SK-N-SH treated with all-trans-retinoic acid at 6 μM for 48 hours (cell line): Measurements from ENCODE around the gene SOCS4.
"Not testable (repeated sequence)": the region's sequence is repeated elsewhere in the genome, so short reads cannot be mapped to it uniquely, and the experiment has no call there.

ENCODE experiments used
- ATAC-seq: fragments of 200-7000 bp; cut with Tn5 transposase; 3 replicates; pipeline ENCODE4 v1.9.1; 2020; ENCODE audit warnings: mild to moderate bottlenecking, moderate library complexity
- BACH2 ChIP-seq: fragments of 250-450 bp; sonication (Bioruptor Pico); IDR thresholded peaks from 2 replicates; pipeline ENCODE4 v1.9.0; 2021; ENCODE audit warnings: mild to moderate bottlenecking, borderline replicate concordance
- CSRNP3 ChIP-seq: fragments of 250-450 bp; sonication (Bioruptor Pico); IDR thresholded peaks from 2 replicates; pipeline ENCODE4 v1.5.1; 2021; ENCODE audit warnings: mild to moderate bottlenecking, moderate library complexity
- GLIS3 ChIP-seq: fragments of 250-450 bp; sonication (Bioruptor Pico); IDR thresholded peaks from 2 replicates; pipeline ENCODE4 v1.5.0; 2020; ENCODE audit warnings: mild to moderate bottlenecking, moderate library complexity
- PPARA ChIP-seq: fragments of 250-450 bp; sonication (Bioruptor Pico); IDR thresholded peaks from 2 replicates; pipeline ENCODE4 v1.5.0; 2020; ENCODE audit warnings: mild to moderate bottlenecking, borderline replicate concordance
- RARB ChIP-seq: fragments of 250-450 bp; sonication (Bioruptor Pico); IDR thresholded peaks from 2 replicates; pipeline ENCODE4 v1.8.0; 2021; ENCODE audit warnings: mild to moderate bottlenecking, moderate library complexity
- SNAI2 ChIP-seq: fragments of 250-450 bp; sonication (Bioruptor Pico); IDR thresholded peaks from 2 replicates; pipeline ENCODE4 v1.5.0; 2020; ENCODE audit warnings: mild to moderate bottlenecking, moderate library complexity
- TCF4 ChIP-seq: fragments of 250-450 bp; sonication (Bioruptor Pico); IDR thresholded peaks from 2 replicates; pipeline ENCODE4 v1.8.0; 2021; ENCODE audit warnings: mild to moderate bottlenecking, moderate library complexity, borderline replicate concordance
- TOX ChIP-seq: fragments of 250-450 bp; sonication (Bioruptor Pico); IDR thresholded peaks from 2 replicates; pipeline ENCODE4 v1.8.0; 2021; ENCODE audit warnings: mild to moderate bottlenecking, moderate library complexity, borderline replicate concordance
- ZC3H10 ChIP-seq: fragments of 250-450 bp; sonication (Bioruptor Pico); IDR thresholded peaks from 2 replicates; pipeline ENCODE4 v1.5.1; 2021; ENCODE audit warnings: mild to moderate bottlenecking, moderate library complexity
- ZFP3 ChIP-seq: fragments of 250-450 bp; sonication (Bioruptor Pico); IDR thresholded peaks from 2 replicates; pipeline ENCODE4 v1.5.0; 2020; ENCODE audit warnings: mild to moderate bottlenecking, moderate library complexity
- ZNF565 ChIP-seq: fragments of 450-650 bp; formaldehyde crosslinking; conservative IDR thresholded peaks from 2 replicates; pipeline ENCODE4 v1.5.0; 2020; ENCODE audit warnings: low read depth, mild to moderate bottlenecking, moderate library complexity
- ZNF70 ChIP-seq: fragments of 450-650 bp; formaldehyde crosslinking; IDR thresholded peaks from 2 replicates; pipeline ENCODE4 v1.5.0; 2020; ENCODE audit warnings: mild to moderate bottlenecking, moderate library complexity
- TF ChIP-seq, protein P1 (sequence below): fragments of 250-450 bp; sonication (Bioruptor Pico); IDR thresholded peaks from 2 replicates; pipeline ENCODE4 v1.5.0; 2020; ENCODE audit warnings: mild to moderate bottlenecking, moderate library complexity
- TF ChIP-seq, protein P2 (sequence below): fragments of 250-450 bp; sonication (Bioruptor Pico); IDR thresholded peaks from 2 replicates; pipeline ENCODE4 v1.5.1; 2020; ENCODE audit warnings: low read depth, mild to moderate bottlenecking, moderate library complexity

The SOCS4 gene

GRCh38 chr14:55077170-55078151 is 50.4 kb downstream of the SOCS4 start:
- no peak for TF ChIP-seq ZC3H10 (CRISPR knock-in tag)
- TF ChIP-seq, protein P1, sequence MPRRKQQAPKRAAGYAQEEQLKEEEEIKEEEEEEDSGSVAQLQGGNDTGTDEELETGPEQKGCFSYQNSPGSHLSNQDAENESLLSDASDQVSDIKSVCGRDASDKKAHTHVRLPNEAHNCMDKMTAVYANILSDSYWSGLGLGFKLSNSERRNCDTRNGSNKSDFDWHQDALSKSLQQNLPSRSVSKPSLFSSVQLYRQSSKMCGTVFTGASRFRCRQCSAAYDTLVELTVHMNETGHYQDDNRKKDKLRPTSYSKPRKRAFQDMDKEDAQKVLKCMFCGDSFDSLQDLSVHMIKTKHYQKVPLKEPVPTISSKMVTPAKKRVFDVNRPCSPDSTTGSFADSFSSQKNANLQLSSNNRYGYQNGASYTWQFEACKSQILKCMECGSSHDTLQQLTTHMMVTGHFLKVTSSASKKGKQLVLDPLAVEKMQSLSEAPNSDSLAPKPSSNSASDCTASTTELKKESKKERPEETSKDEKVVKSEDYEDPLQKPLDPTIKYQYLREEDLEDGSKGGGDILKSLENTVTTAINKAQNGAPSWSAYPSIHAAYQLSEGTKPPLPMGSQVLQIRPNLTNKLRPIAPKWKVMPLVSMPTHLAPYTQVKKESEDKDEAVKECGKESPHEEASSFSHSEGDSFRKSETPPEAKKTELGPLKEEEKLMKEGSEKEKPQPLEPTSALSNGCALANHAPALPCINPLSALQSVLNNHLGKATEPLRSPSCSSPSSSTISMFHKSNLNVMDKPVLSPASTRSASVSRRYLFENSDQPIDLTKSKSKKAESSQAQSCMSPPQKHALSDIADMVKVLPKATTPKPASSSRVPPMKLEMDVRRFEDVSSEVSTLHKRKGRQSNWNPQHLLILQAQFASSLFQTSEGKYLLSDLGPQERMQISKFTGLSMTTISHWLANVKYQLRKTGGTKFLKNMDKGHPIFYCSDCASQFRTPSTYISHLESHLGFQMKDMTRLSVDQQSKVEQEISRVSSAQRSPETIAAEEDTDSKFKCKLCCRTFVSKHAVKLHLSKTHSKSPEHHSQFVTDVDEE (CRISPR knock-in tag): no peak
- TF ChIP-seq TOX (CRISPR knock-in tag): no peak
- no peak for TF ChIP-seq BACH2
- TF ChIP-seq ZNF70 (CRISPR knock-in tag): no peak
- TF ChIP-seq GLIS3 (CRISPR knock-in tag): no peak
- TF ChIP-seq, protein P2, sequence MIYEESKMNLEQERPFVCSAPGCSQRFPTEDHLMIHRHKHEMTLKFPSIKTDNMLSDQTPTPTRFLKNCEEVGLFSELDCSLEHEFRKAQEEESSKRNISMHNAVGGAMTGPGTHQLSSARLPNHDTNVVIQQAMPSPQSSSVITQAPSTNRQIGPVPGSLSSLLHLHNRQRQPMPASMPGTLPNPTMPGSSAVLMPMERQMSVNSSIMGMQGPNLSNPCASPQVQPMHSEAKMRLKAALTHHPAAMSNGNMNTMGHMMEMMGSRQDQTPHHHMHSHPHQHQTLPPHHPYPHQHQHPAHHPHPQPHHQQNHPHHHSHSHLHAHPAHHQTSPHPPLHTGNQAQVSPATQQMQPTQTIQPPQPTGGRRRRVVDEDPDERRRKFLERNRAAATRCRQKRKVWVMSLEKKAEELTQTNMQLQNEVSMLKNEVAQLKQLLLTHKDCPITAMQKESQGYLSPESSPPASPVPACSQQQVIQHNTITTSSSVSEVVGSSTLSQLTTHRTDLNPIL (CRISPR knock-in tag): no peak
- no peak for TF ChIP-seq PPARA
- no peak for TF ChIP-seq ZNF565
- TF ChIP-seq SNAI2: no peak
- no peak for TF ChIP-seq ZFP3 (CRISPR knock-in tag)
- no peak for TF ChIP-seq TCF4 (CRISPR knock-in tag)
- TF ChIP-seq CSRNP3 (CRISPR knock-in tag): no peak
- 0 out of 3 replicates have a peak, but pooled peaks have one; percentile 6 for ATAC-seq

- not testable (repeated sequence) for ATAC-seq
Observed at GRCh38 chr14:55079961-55080360, 52.9 kb downstream of the SOCS4 start.

- no peak for TF ChIP-seq SNAI2
- ATAC-seq: no peak
Observed at GRCh38 chr14:55084401-55085059, 57.5 kb downstream of the SOCS4 start.

GRCh38 chr14:55085060-55085660 is 58.1 kb downstream of the SOCS4 start:
- no peak for ATAC-seq
- no peak for TF ChIP-seq TCF4 (CRISPR knock-in tag)
- TF ChIP-seq, protein P1 (CRISPR knock-in tag): no peak

DNA sequence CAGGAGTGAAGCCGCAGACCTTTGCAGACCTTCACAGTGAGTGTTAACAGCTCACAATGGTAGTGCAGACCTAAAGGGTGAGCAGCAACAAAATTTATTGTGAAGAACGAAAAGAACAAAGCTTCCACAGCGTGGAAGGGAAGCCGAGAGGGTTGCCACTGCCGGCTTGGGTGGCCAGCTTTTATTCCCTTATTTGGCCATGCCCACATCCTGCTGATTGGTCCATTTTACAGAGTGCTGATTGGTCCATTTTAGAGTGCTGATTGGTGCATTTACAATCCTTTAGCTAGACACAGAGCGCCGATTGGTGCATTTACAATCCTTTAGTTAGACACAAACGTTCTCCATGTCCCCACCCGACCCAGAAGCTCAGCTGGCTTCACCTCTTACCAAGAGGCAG is 59.9 kb downstream of the SOCS4 start:
- ATAC-seq: no peak
- no peak for TF ChIP-seq ZC3H10 (CRISPR knock-in tag)
- TF ChIP-seq, protein P1 (CRISPR knock-in tag): no peak
- no peak for TF ChIP-seq SNAI2
- TF ChIP-seq RARB: no peak
- no peak for TF ChIP-seq BACH2
- TF ChIP-seq ZNF70 (CRISPR knock-in tag): no peak
